ENCODE measurements around the gene MYLK.
A peak's percentile ranks its signal among the peaks of the same experiment; 100 is the strongest.

Gene MYLK

DNA sequence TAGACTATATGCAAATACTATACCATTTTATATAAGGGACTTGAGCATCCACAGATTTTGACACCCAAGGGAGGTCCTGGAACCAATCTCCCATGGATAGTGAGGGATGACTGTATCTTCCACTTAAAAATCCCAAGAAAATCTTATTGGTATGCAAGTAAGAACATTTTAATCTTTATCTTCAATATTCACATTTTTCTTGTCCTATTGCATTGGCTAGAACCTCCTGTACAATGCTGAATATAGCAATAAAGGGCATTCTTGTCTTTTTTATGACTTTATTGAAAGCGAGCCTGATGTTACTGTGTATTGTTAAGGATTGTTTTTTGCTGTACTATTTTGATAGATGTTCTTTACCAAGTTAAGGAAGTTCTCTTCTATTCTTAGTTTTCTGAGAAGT, 36.9 kb downstream of the MYLK start:
- WGBS (ENCODE audit: extremely low coverage, insufficient coverage, low lambda C conversion rate), result no CpG with 5 or more reads among the region's 1 CpG

DNA sequence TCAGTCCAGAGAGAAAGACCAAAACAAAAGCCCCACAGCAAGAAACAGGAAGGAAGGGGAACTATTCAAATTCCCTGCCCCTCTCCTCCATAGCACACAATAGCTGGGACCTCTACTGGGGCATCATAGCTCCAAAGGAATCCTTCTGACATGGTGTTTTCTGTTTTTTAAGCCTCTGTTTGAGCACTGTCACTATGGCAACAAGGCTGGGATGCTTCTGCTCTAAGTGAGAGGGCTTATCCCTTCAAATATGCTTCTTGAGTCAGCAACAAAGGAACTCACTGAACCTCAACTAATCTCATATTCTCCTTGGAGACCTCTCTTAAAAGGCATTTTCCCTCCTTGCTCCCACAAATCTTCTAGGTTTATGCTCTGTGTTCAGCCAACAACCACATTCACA, 40.5 kb downstream of the MYLK start:
- Histone ChIP-seq H2BK120ac (ENCODE audit: low read depth, low read length) (no peak overlapping the region), H3K4me1 (ENCODE audit: control insufficient read depth, low read depth, low read length) (no peaks in the 10 kb centered on the region), H3K79me1 (ENCODE audit: low read length) (no peaks in the 10 kb centered on the region), H3K4me3 (ENCODE audit: low read length) (no peak overlapping the region), H3K4me2 (ENCODE audit: low read length) (no peak overlapping the region), H4K5ac (ENCODE audit: low read length) (no peak overlapping the region), H3K36me3 (ENCODE audit: control insufficient read depth, insufficient read depth, low read length) (no peaks in the 10 kb centered on the region), H3K23ac (ENCODE audit: low read length) (no peak overlapping the region), H3K56ac (ENCODE audit: low read length) (no peak overlapping the region), H3K27ac (ENCODE audit: low read depth, low read length) (no peak overlapping the region), H4K8ac (ENCODE audit: low read depth, low read length) (no peak overlapping the region), H2AK5ac (ENCODE audit: low read length) (no peak overlapping the region), H3K79me2 (ENCODE audit: control insufficient read depth, insufficient read depth, low read length) (no peaks in the 10 kb centered on the region), H3K9ac (ENCODE audit: low read length) (no peak overlapping the region), H3K27me3 (ENCODE audit: insufficient read depth, low read length, poor library complexity) (no peaks in the 10 kb centered on the region), H3K4ac (ENCODE audit: low read depth, low read length) (no peak overlapping the region), H2BK5ac (ENCODE audit: low read length) (no peak overlapping the region), H3K18ac (ENCODE audit: low read length) (no peak overlapping the region), H2BK15ac (replicated peaks; ENCODE audit: low read depth) (no peak overlapping the region)
- peak; percentile 85 for DNase-seq

More for the DNA sequence above, 36.9 kb downstream of the MYLK start:
- Histone ChIP-seq H3K27ac (ENCODE audit: low read depth, low read length) (no peak overlapping the region), H3K27me3 (ENCODE audit: insufficient read depth, low read length, poor library complexity) (no peaks in the 10 kb centered on the region), H4K8ac (ENCODE audit: low read depth, low read length) (no peak overlapping the region), H3K4me1 (ENCODE audit: control insufficient read depth, low read depth, low read length) (no peaks in the 10 kb centered on the region), H3K18ac (ENCODE audit: low read length) (no peak overlapping the region), H3K23ac (ENCODE audit: low read length) (no peak overlapping the region), H3K4ac (ENCODE audit: low read depth, low read length) (no peak overlapping the region), H2BK15ac (replicated peaks; ENCODE audit: low read depth) (no peak overlapping the region), H4K5ac (ENCODE audit: low read length) (no peak overlapping the region), H3K4me2 (ENCODE audit: low read length) (no peak overlapping the region), H2BK120ac (ENCODE audit: low read depth, low read length) (no peak overlapping the region), H2BK5ac (ENCODE audit: low read length) (no peak overlapping the region), H2AK5ac (ENCODE audit: low read length) (no peak overlapping the region), H3K79me2 (ENCODE audit: control insufficient read depth, insufficient read depth, low read length) (no peaks in the 10 kb centered on the region), H3K56ac (ENCODE audit: low read length) (no peak overlapping the region), H3K9ac (ENCODE audit: low read length) (no peak overlapping the region), H3K4me3 (ENCODE audit: low read length) (no peak overlapping the region), H3K36me3 (ENCODE audit: control insufficient read depth, insufficient read depth, low read length) (no peaks in the 10 kb centered on the region), H3K79me1 (ENCODE audit: low read length) (no peaks in the 10 kb centered on the region)
- no peak for DNase-seq

DNA sequence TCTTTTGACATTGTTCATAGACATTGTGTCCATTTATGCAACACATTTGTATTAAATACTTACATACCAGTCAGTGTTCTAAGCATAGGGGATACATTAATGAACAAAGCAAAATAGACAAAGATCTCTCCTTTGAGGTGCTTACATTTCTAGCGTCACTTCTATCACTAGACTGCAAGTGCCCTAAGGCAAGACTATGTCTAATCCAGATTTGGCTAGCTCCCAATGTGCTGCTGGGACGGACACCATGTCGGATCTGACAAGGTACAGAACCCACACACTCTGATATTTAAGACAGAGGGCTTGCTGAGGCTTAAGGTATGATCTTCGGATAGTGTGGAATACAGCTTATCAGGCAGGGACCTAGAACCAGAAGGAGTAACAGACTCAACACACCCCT, 41.4 kb downstream of the MYLK start:
- Histone ChIP-seq H3K18ac (ENCODE audit: low read length) (no peak overlapping the region), H2BK5ac (ENCODE audit: low read length) (no peak overlapping the region), H4K5ac (ENCODE audit: low read length) (no peak overlapping the region), H3K4me1 (ENCODE audit: control insufficient read depth, low read depth, low read length) (no peaks in the 10 kb centered on the region), H3K79me2 (ENCODE audit: control insufficient read depth, insufficient read depth, low read length) (no peaks in the 10 kb centered on the region), H3K4me3 (ENCODE audit: low read length) (no peak overlapping the region), H3K56ac (ENCODE audit: low read length) (no peak overlapping the region), H3K23ac (ENCODE audit: low read length) (no peak overlapping the region), H3K79me1 (ENCODE audit: low read length) (no peaks in the 10 kb centered on the region), H3K36me3 (ENCODE audit: control insufficient read depth, insufficient read depth, low read length) (no peaks in the 10 kb centered on the region), H2BK15ac (replicated peaks; ENCODE audit: low read depth) (no peak overlapping the region), H4K8ac (ENCODE audit: low read depth, low read length) (no peak overlapping the region), H3K9ac (ENCODE audit: low read length) (no peak overlapping the region), H3K27me3 (ENCODE audit: insufficient read depth, low read length, poor library complexity) (no peaks in the 10 kb centered on the region), H3K4me2 (ENCODE audit: low read length) (no peak overlapping the region), H2BK120ac (ENCODE audit: low read depth, low read length) (no peak overlapping the region), H3K4ac (ENCODE audit: low read depth, low read length) (no peak overlapping the region), H3K27ac (ENCODE audit: low read depth, low read length) (no peak overlapping the region), H2AK5ac (ENCODE audit: low read length) (no peak overlapping the region)
- no CpG with 5 or more reads among the region's 4 CpGs for WGBS (ENCODE audit: extremely low coverage, insufficient coverage, low lambda C conversion rate)
- DNase-seq, result no peak

DNA sequence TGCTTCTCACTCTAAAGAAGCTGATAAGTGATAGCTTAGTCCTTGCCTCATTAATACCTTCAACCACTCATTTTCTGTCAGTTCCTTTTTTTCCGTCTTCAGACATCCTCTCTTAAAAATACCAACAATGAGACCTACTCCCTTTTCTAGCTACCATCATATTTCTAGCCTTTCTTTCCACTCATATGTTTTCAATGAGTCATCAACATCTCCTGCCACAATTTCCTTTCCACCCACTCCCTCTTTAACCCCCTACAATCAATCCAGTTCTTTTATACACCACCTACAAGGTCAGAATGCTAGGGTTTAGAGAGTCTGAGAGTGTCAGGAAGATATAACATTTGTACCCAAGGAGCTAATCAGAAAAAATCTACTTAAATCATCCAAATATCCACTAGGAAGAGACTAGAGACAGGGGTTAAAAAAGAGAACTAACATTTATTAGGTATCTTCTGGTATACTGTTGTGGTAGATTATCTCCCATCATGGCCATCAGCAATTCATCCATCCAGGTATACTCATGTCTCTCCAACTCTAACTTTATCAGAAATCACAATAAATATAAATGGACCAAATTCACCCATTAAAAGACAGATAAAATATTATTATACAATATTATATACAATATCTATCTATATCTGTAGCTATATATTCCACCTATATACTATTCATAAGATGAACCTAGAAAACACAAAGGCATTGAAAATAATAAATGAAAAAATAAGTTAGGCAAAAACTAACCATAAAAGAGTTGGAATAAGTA, 42.5 kb downstream of the MYLK start:
- H3K56ac ChIP-seq (ENCODE audit: low read length), result no peak overlapping the region
- no peak overlapping the region for H4K5ac ChIP-seq (ENCODE audit: low read length)
- no peak overlapping the region for H3K9ac ChIP-seq (ENCODE audit: low read length)
- H2BK120ac ChIP-seq (ENCODE audit: low read depth, low read length), result no peak overlapping the region
- H3K4me1 ChIP-seq (ENCODE audit: control insufficient read depth, low read depth, low read length), result no peaks in the 10 kb centered on the region
- no peak overlapping the region for H3K4me2 ChIP-seq (ENCODE audit: low read length)
- no peak overlapping the region for H3K4me3 ChIP-seq (ENCODE audit: low read length)
- H3K18ac ChIP-seq (ENCODE audit: low read length), result no peak overlapping the region
- H2AK5ac ChIP-seq (ENCODE audit: low read length), result no peak overlapping the region
- H3K79me2 ChIP-seq (ENCODE audit: control insufficient read depth, insufficient read depth, low read length), result no peaks in the 10 kb centered on the region
- H3K27me3 ChIP-seq (ENCODE audit: insufficient read depth, low read length, poor library complexity), result no peaks in the 10 kb centered on the region
- WGBS (ENCODE audit: extremely low coverage, insufficient coverage, low lambda C conversion rate), result no CpG with 5 or more reads among the region's 1 CpG
- H2BK15ac ChIP-seq (replicated peaks; ENCODE audit: low read depth), result no peak overlapping the region
- no peak for DNase-seq
- H3K4ac ChIP-seq (ENCODE audit: low read depth, low read length), result no peak overlapping the region
- no peaks in the 10 kb centered on the region for H3K36me3 ChIP-seq (ENCODE audit: control insufficient read depth, insufficient read depth, low read length)
- H4K8ac ChIP-seq (ENCODE audit: low read depth, low read length), result no peak overlapping the region
- no peak overlapping the region for H3K23ac ChIP-seq (ENCODE audit: low read length)
- H3K27ac ChIP-seq (ENCODE audit: low read depth, low read length), result no peak overlapping the region
- H3K79me1 ChIP-seq (ENCODE audit: low read length), result no peaks in the 10 kb centered on the region
- no peak overlapping the region for H2BK5ac ChIP-seq (ENCODE audit: low read length)

DNA sequence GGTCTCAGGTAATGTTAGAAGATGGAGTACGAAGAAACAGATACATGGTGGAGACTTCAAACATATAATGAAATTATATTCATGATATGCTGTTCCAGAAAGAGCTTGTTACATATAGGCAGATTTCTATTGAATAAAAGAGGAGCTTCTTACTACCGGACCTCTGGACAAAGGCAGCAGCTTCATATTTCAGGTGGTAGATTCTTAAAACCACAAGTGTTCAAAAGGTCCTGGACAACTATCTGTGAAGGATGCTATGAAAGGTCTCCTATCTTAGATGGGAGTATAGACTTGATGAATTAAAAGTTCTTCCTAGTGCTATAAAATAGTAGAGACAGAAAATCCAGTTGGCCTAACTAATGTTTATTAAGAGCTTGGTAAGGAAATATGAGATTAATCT, 43.2 kb downstream of the MYLK start:
- H3K23ac ChIP-seq (ENCODE audit: low read length), result no peak overlapping the region
- no peak overlapping the region for H4K8ac ChIP-seq (ENCODE audit: low read depth, low read length)
- no peak overlapping the region for H3K9ac ChIP-seq (ENCODE audit: low read length)
- no peaks in the 10 kb centered on the region for H3K79me1 ChIP-seq (ENCODE audit: low read length)
- DNase-seq, result no peak
- H3K27me3 ChIP-seq (ENCODE audit: insufficient read depth, low read length, poor library complexity), result no peaks in the 10 kb centered on the region
- H2BK120ac ChIP-seq (ENCODE audit: low read depth, low read length), result no peak overlapping the region
- H3K4me3 ChIP-seq (ENCODE audit: low read length), result no peak overlapping the region
- H3K4me1 ChIP-seq (ENCODE audit: control insufficient read depth, low read depth, low read length), result no peaks in the 10 kb centered on the region
- WGBS (ENCODE audit: extremely low coverage, insufficient coverage, low lambda C conversion rate), result no CpG with 5 or more reads among the region's 2 CpGs
- no peak overlapping the region for H2BK5ac ChIP-seq (ENCODE audit: low read length)
- H3K56ac ChIP-seq (ENCODE audit: low read length), result no peak overlapping the region
- no peak overlapping the region for H2AK5ac ChIP-seq (ENCODE audit: low read length)
- no peak overlapping the region for H4K5ac ChIP-seq (ENCODE audit: low read length)
- no peak overlapping the region for H2BK15ac ChIP-seq (replicated peaks; ENCODE audit: low read depth)
- H3K4me2 ChIP-seq (ENCODE audit: low read length), result no peak overlapping the region
- H3K4ac ChIP-seq (ENCODE audit: low read depth, low read length), result no peak overlapping the region
- H3K18ac ChIP-seq (ENCODE audit: low read length), result no peak overlapping the region
- no peaks in the 10 kb centered on the region for H3K36me3 ChIP-seq (ENCODE audit: control insufficient read depth, insufficient read depth, low read length)
- no peaks in the 10 kb centered on the region for H3K79me2 ChIP-seq (ENCODE audit: control insufficient read depth, insufficient read depth, low read length)
- H3K27ac ChIP-seq (ENCODE audit: low read depth, low read length), result no peak overlapping the region

DNA sequence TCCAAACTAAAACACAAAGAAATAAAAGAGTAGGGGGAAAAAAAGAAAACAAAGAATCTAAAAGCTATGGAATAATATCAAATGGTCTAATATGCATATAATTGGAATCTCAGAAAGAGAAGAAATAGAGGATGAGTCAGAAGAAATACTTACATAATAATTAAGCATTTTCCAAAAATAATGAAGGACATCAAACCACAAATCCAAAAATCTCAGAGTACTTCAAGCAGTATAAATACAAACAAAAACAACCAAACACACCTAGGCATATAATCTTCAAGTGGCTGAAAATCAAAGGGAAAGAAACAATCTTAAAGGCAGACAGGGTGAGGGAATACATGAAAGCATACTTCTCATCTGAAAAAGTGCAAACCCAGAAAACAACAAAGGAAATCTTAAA, 46.3 kb downstream of the MYLK start:
- H3K9ac ChIP-seq (ENCODE audit: low read length), result no peak overlapping the region
- H3K79me1 ChIP-seq (ENCODE audit: low read length), result no peaks in the 10 kb centered on the region
- H4K8ac ChIP-seq (ENCODE audit: low read depth, low read length), result no peak overlapping the region
- no peak overlapping the region for H2AK5ac ChIP-seq (ENCODE audit: low read length)
- no peak overlapping the region for H3K18ac ChIP-seq (ENCODE audit: low read length)
- no peaks in the 10 kb centered on the region for H3K4me1 ChIP-seq (ENCODE audit: control insufficient read depth, low read depth, low read length)
- H3K4ac ChIP-seq (ENCODE audit: low read depth, low read length), result no peak overlapping the region
- H2BK15ac ChIP-seq (replicated peaks; ENCODE audit: low read depth), result no peak overlapping the region
- H3K36me3 ChIP-seq (ENCODE audit: control insufficient read depth, insufficient read depth, low read length), result no peaks in the 10 kb centered on the region
- no peak overlapping the region for H3K23ac ChIP-seq (ENCODE audit: low read length)
- no peak overlapping the region for H3K4me3 ChIP-seq (ENCODE audit: low read length)
- H3K27ac ChIP-seq (ENCODE audit: low read depth, low read length), result no peak overlapping the region
- no peak overlapping the region for H2BK5ac ChIP-seq (ENCODE audit: low read length)
- no peak overlapping the region for H4K5ac ChIP-seq (ENCODE audit: low read length)
- DNase-seq, result no peak
- no peak overlapping the region for H3K4me2 ChIP-seq (ENCODE audit: low read length)
- no peak overlapping the region for H2BK120ac ChIP-seq (ENCODE audit: low read depth, low read length)
- H3K79me2 ChIP-seq (ENCODE audit: control insufficient read depth, insufficient read depth, low read length), result no peaks in the 10 kb centered on the region
- H3K27me3 ChIP-seq (ENCODE audit: insufficient read depth, low read length, poor library complexity), result no peaks in the 10 kb centered on the region
- H3K56ac ChIP-seq (ENCODE audit: low read length), result no peak overlapping the region
